Gastroesophageal sphincter (tissue), 3 donors: Measurements from ENCODE around the gene LYRM4.

ENCODE experiments used
- POLR2A ChIP-seq, 2 donors: fragments of 450-650 bp; IDR thresholded peaks; one replicate each; pipeline ENCODE4 v1.6.1; 2017; ENCODE audit warnings: antibody characterized with exemption in 2 of 2, mild to moderate bottlenecking in 2 of 2, moderate library complexity in 1 of 2
- POLR2AphosphoS5 ChIP-seq: sonication (generic); formaldehyde crosslinking; IDR thresholded peaks from one replicate; pipeline ENCODE4 v1.6.1; 2017; ENCODE audit warnings: antibody characterized with exemption
- TF ChIP-seq, protein P1 (sequence below), 4 experiments: fragments of 200-600 bp in 2 of 4; fragments of 450-650 bp in 2 of 4; sonication (generic) in 1 of 4; IDR thresholded peaks; one replicate each; pipeline ENCODE4 v1.5.1; 2017 to 2019; ENCODE audit warnings: antibody characterized with exemption in 4 of 4, mild to moderate bottlenecking in 2 of 4, moderate library complexity in 2 of 4

DNA sequence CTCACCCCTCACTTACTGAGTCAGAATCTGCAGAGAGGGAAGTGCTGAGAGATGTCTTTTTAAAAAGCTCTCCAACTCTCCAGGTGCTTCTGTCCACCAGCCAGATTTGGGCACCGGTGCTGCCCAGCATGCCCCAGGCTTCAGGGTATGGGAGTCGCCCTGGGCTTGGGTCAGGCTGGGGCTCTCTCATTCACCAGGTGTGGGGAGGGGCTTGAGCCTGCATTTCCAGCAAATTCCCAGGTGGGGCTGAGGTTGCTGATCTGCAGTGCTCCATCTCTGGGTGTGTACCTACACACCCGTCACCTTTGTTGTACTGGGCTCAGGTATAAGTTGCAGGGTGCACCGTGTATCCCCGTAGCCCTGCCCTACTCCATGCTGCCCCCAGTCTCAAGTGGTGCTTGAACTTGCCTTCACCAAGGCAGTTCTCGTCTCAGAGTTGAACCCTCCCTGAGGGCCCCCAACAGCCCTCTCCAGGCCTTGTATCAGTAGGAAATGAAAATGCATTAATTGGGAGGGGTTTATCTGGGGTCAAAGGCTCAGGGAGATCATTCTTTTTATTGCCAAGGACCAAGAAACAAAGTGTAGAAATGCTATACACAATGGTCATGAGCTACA lies 152.1 kb downstream of the LYRM4 start:
- TF ChIP-seq, protein P1, sequence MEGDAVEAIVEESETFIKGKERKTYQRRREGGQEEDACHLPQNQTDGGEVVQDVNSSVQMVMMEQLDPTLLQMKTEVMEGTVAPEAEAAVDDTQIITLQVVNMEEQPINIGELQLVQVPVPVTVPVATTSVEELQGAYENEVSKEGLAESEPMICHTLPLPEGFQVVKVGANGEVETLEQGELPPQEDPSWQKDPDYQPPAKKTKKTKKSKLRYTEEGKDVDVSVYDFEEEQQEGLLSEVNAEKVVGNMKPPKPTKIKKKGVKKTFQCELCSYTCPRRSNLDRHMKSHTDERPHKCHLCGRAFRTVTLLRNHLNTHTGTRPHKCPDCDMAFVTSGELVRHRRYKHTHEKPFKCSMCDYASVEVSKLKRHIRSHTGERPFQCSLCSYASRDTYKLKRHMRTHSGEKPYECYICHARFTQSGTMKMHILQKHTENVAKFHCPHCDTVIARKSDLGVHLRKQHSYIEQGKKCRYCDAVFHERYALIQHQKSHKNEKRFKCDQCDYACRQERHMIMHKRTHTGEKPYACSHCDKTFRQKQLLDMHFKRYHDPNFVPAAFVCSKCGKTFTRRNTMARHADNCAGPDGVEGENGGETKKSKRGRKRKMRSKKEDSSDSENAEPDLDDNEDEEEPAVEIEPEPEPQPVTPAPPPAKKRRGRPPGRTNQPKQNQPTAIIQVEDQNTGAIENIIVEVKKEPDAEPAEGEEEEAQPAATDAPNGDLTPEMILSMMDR (IDR thresholded peaks at IDR 0.05), result no peak
- no peak for TF ChIP-seq POLR2A (IDR thresholded peaks at IDR 0.05)
- TF ChIP-seq POLR2AphosphoS5, result no peak
